ENCODE measurements around the gene DYNAP.

DNA sequence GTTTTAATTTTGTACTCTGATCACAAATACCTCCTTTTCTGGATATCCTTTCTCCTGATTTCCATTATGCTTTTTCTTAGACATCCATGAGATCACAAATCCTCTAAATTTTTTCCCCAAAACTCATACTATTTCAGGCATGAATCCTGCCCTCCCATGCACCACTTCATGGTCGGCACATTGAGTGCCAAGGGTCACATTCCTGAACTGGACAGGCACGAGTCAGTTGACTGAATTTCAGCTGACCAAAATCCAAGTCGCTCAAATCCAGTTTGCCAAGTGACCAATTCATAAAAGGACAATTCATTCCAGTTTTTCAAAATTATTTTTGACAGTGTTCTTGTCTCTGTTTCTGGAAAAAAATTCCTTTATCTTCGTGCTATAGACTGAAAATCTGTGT lies 22.1 kb downstream of the DYNAP start:
- TF ChIP-seq, protein P1, sequence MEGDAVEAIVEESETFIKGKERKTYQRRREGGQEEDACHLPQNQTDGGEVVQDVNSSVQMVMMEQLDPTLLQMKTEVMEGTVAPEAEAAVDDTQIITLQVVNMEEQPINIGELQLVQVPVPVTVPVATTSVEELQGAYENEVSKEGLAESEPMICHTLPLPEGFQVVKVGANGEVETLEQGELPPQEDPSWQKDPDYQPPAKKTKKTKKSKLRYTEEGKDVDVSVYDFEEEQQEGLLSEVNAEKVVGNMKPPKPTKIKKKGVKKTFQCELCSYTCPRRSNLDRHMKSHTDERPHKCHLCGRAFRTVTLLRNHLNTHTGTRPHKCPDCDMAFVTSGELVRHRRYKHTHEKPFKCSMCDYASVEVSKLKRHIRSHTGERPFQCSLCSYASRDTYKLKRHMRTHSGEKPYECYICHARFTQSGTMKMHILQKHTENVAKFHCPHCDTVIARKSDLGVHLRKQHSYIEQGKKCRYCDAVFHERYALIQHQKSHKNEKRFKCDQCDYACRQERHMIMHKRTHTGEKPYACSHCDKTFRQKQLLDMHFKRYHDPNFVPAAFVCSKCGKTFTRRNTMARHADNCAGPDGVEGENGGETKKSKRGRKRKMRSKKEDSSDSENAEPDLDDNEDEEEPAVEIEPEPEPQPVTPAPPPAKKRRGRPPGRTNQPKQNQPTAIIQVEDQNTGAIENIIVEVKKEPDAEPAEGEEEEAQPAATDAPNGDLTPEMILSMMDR (IDR thresholded peaks at IDR 0.05): no peak
- TF ChIP-seq POLR2A (IDR thresholded peaks at IDR 0.05) (no peak), POLR2AphosphoS5 (IDR thresholded peaks at IDR 0.05) (no peak)

All from breast epithelium (tissue), 3 donors.